Prostate gland (tissue), 2 donors: ENCODE results near the gene RASGRF2. TPM values are rescaled to one million over a fixed set of nuclear protein-coding genes. Genes with fewer than 3 reads are reported as not detected.

Source experiments
- DNase-seq: peaks from one replicate; pipeline ENCODE4 v3.0.0-alpha.2; 2019; ENCODE audit warnings: low spot score
- H3K27ac ChIP-seq, 2 donors: fragments of 200-600 bp; sonication (generic); 2 replicates each; pipeline ENCODE4 v1.5.1; 2017 to 2019
- H3K27me3 ChIP-seq: fragments of 200-600 bp; sonication (generic); replicated peaks from 2 replicates; pipeline ENCODE4 v1.5.1; 2019; ENCODE audit not compliant: insufficient read depth
- H3K36me3 ChIP-seq, 2 donors: fragments of 200-600 bp; sonication (generic); 1 replicate in 1 of 2; 2 replicates in 1 of 2; pipeline versions ENCODE4 v1.5.1 to v1.8.1; 2017 to 2019
- H3K4me1 ChIP-seq: fragments of 200-600 bp; sonication (generic); replicated peaks from 2 replicates; pipeline ENCODE4 v1.5.1; 2019
- H3K4me3 ChIP-seq, 2 donors: fragments of 200-600 bp; sonication (generic); 2 replicates each; pipeline ENCODE4 v1.5.1; 2017 to 2019
- H3K9me3 ChIP-seq: fragments of 200-600 bp; sonication (generic); 2 replicates; pipeline ENCODE4 v1.5.1; 2017
- CTCF ChIP-seq, 4 experiments: fragments of 200-600 bp in 2 of 4; fragments of 450-650 bp in 2 of 4; sonication (generic) in 2 of 4; IDR thresholded peaks; 1 replicate in 3 of 4; 2 replicates in 1 of 4; pipeline ENCODE4 v1.5.1; 2016 to 2019; ENCODE audit warnings: antibody characterized with exemption in 4 of 4, mild to moderate bottlenecking in 2 of 4, moderate library complexity in 2 of 4
- POLR2A ChIP-seq: fragments of 450-650 bp; IDR thresholded peaks from one replicate; pipeline ENCODE4 v1.6.1; 2016; ENCODE audit warnings: antibody characterized with exemption, mild to moderate bottlenecking
- POLR2AphosphoS5 ChIP-seq: sonication (generic); formaldehyde crosslinking; IDR thresholded peaks from one replicate; pipeline ENCODE4 v1.6.1; 2017; ENCODE audit warnings: antibody characterized with exemption
- WGBS: methylation state at CpG from one replicate; pipeline ENCODE4 v1.1.5; 2018; 5-methylcytosine and 5-hydroxymethylcytosine counted together
- intact Hi-C: fragments of 100-400 bp; cut with DNase I; formaldehyde crosslinking; loops from one replicate; pipeline ENCODE4 v1.14.2; 2022
- total RNA-seq, 2 donors: library from RNA; depleted of rRNA; stranded (reverse); fragments of >200 nt; gene quantifications; one replicate each; pipeline ENCODE4 v1.1.0, GENCODE V29; 2016

The RASGRF2 gene
- total RNA-seq, 2 donors from 2014 or later = 3.0 to 7.6 TPM

GRCh38 chr5:81232464-81233079 lies 272.4 kb downstream of the RASGRF2 start:
- Histone ChIP-seq H3K9me3 (no peaks in the 10 kb centered on the region), H3K27ac (peak overlapping the region; percentile 13 to 67), H3K36me3 (no peaks in the 10 kb centered on the region), H3K4me1 (no peaks in the 10 kb centered on the region), H3K27me3 (no peaks in the 10 kb centered on the region), H3K4me3 (peak overlapping the region; percentile 20 to 32)
- 59% methylated on average over 12 of the region's 12 CpGs for WGBS
- no peak for DNase-seq
- no peak for TF ChIP-seq CTCF (IDR thresholded peaks at IDR 0.05)
- TF ChIP-seq POLR2A = no peak
- TF ChIP-seq POLR2AphosphoS5 = peak; percentile 22
- intact Hi-C loops = loop anchor here (5.0 kb wide), 1 partner anchor 70 kb away; the partner anchor contains the start of gene ZCCHC9

GRCh38 chr5:81233080-81233634 lies 273.0 kb downstream of the RASGRF2 start, which contains the start of gene CKMT2:
Gene CKMT2, plus strand, starts transcription at chr5:81233322. Its CDS starts 17,811 bp downstream, at chr5:81251133.
- TF ChIP-seq CTCF (IDR thresholded peaks at IDR 0.05) (no peak), POLR2A (no peak), POLR2AphosphoS5 (peak; percentile 35)
- Histone ChIP-seq H3K27me3 (no peaks in the 10 kb centered on the region), H3K4me3 (peak within 1 kb of the TSS; percentile 20 to 32), H3K4me1 (no peaks in the 10 kb centered on the region), H3K36me3 (no peaks in the 10 kb centered on the region), H3K27ac (peak within 1 kb of the TSS; percentile 13 to 67), H3K9me3 (no peaks in the 10 kb centered on the region)
- DNase-seq = peak; percentile 49
- intact Hi-C loops = loop anchor here (5.0 kb wide), 1 partner anchor 69 kb away; the partner anchor contains the start of gene ZCCHC9
- WGBS = 18% methylated on average over 23 of the region's 28 CpGs

- TF ChIP-seq POLR2A (no peak), CTCF (IDR thresholded peaks at IDR 0.05) (no peak)
- Histone ChIP-seq H3K9me3 (no peaks in the 10 kb centered on the region), H3K36me3 (no peaks in the 10 kb centered on the region), H3K4me1 (no peaks in the 10 kb centered on the region), H3K27ac (peak overlapping the region in 1 of 2 donors; percentile 8), H3K4me3 (no peak overlapping the region), H3K27me3 (no peaks in the 10 kb centered on the region)
- no peak for DNase-seq
- 88% methylated on average over 7 of the region's 7 CpGs for whole genome bisulfite sequencing
- intact Hi-C loops = loop anchor here (5.0 kb wide), 1 partner anchor 68 kb away; the partner anchor contains the start of gene ZCCHC9
Observed at GRCh38 chr5:81234299-81234698, 274.1 kb downstream of the RASGRF2 start.

GRCh38 chr5:81234801-81235200 lies 274.6 kb downstream of the RASGRF2 start:
- intact Hi-C loops = loop anchor here (5.0 kb wide), 1 partner anchor 68 kb away; the partner anchor contains the start of gene ZCCHC9
- no peaks in the 10 kb centered on the region for H3K27me3 ChIP-seq
- H3K9me3 ChIP-seq = no peaks in the 10 kb centered on the region
- no peak for TF ChIP-seq CTCF (IDR thresholded peaks at IDR 0.05)
- TF ChIP-seq POLR2AphosphoS5 = no peak
- TF ChIP-seq POLR2A = no peak
- H3K36me3 ChIP-seq = no peaks in the 10 kb centered on the region
- WGBS = 81% methylated on average over 3 of the region's 3 CpGs
- no peaks in the 10 kb centered on the region for H3K4me1 ChIP-seq
- H3K4me3 ChIP-seq = no peak overlapping the region
- no peak for DNase-seq
- peak overlapping the region in 1 of 2 donors; percentile 8 for H3K27ac ChIP-seq
